Upper lobe of left lung (tissue), 4 donors: Measurements from ENCODE around the gene OVCH1.

Experiments used
- POLR2A ChIP-seq, 4 donors: fragments of 450-650 bp; IDR thresholded peaks; one replicate each; pipeline ENCODE4 v1.5.1; 2016 to 2017; ENCODE audit warnings: antibody characterized with exemption in 4 of 4, mild to moderate bottlenecking in 2 of 4
- POLR2AphosphoS5 ChIP-seq, 2 donors: sonication (generic); formaldehyde crosslinking; IDR thresholded peaks; one replicate each; pipeline ENCODE4 v1.5.1; 2017; ENCODE audit warnings: antibody characterized with exemption in 2 of 2
- TF ChIP-seq, protein P1 (sequence below), 6 experiments: fragments of 450-650 bp in 4 of 6; fragments of 200-600 bp in 2 of 6; sonication (generic) in 2 of 6; IDR thresholded peaks; one replicate each; pipeline ENCODE4 v1.5.1; 2016 to 2019; ENCODE audit warnings: antibody characterized with exemption in 6 of 6

DNA sequence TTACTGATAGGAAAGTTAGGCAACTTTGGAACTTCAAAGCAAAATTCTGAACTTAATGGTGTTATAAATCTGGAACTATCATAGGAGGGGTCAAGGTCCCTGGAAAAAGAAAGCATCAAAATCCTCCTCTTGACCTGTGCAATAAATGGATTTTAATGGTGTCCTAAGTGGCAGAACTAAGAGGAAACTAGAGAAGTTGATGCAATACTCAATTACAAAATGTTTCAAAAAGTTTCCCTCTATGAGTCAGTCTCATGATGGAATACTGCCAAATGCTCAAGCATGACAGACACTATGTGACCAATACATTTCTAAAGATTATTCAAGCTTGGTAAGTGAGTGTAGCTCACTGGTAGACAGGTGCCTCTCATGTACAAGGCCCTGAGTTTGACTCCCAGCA lies 68.9 kb downstream of the OVCH1 start:
- TF ChIP-seq, protein P1, sequence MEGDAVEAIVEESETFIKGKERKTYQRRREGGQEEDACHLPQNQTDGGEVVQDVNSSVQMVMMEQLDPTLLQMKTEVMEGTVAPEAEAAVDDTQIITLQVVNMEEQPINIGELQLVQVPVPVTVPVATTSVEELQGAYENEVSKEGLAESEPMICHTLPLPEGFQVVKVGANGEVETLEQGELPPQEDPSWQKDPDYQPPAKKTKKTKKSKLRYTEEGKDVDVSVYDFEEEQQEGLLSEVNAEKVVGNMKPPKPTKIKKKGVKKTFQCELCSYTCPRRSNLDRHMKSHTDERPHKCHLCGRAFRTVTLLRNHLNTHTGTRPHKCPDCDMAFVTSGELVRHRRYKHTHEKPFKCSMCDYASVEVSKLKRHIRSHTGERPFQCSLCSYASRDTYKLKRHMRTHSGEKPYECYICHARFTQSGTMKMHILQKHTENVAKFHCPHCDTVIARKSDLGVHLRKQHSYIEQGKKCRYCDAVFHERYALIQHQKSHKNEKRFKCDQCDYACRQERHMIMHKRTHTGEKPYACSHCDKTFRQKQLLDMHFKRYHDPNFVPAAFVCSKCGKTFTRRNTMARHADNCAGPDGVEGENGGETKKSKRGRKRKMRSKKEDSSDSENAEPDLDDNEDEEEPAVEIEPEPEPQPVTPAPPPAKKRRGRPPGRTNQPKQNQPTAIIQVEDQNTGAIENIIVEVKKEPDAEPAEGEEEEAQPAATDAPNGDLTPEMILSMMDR (IDR thresholded peaks at IDR 0.05) = no peak
- TF ChIP-seq POLR2A (IDR thresholded peaks at IDR 0.05) (no peak), POLR2AphosphoS5 (IDR thresholded peaks at IDR 0.05) (no peak)
